ENCODE results near the gene ZNF821.
"Not testable (repeated sequence)": the region's sequence is repeated elsewhere in the genome, so short reads cannot be mapped to it uniquely, and the experiment has no call there.

- TF ChIP-seq, protein P1, sequence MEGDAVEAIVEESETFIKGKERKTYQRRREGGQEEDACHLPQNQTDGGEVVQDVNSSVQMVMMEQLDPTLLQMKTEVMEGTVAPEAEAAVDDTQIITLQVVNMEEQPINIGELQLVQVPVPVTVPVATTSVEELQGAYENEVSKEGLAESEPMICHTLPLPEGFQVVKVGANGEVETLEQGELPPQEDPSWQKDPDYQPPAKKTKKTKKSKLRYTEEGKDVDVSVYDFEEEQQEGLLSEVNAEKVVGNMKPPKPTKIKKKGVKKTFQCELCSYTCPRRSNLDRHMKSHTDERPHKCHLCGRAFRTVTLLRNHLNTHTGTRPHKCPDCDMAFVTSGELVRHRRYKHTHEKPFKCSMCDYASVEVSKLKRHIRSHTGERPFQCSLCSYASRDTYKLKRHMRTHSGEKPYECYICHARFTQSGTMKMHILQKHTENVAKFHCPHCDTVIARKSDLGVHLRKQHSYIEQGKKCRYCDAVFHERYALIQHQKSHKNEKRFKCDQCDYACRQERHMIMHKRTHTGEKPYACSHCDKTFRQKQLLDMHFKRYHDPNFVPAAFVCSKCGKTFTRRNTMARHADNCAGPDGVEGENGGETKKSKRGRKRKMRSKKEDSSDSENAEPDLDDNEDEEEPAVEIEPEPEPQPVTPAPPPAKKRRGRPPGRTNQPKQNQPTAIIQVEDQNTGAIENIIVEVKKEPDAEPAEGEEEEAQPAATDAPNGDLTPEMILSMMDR (IDR thresholded peaks at IDR 0.05), result not testable (repeated sequence)
- not testable (repeated sequence) for TF ChIP-seq POLR2A (IDR thresholded peaks at IDR 0.05)
Measured at GRCh38 chr16:71810155-71810530, 73.8 kb downstream of the ZNF821 start.

All from body of pancreas (tissue), 4 donors.